ENCODE data around the gene FHIP1A.

DNA sequence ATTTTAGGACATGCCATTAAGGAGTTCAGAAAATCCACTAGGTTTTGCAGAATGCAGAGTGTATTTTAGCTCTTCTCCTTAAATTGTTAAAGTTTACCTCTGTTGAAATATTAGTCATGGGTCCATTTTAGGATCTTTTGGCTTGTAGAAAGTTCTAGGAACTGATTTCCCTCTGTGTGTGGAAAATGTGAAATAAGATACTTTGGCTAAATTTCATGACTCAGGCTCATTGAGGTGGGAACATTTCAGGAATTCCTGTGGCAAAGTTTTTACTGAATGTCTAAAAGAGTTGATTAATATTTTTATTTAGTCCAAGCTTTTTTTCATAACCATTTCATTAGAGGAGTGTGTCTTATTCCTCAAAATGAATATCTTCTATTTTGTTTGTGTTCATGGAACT is 7.0 kb downstream of the FHIP1A start:
- TF ChIP-seq, protein P1, sequence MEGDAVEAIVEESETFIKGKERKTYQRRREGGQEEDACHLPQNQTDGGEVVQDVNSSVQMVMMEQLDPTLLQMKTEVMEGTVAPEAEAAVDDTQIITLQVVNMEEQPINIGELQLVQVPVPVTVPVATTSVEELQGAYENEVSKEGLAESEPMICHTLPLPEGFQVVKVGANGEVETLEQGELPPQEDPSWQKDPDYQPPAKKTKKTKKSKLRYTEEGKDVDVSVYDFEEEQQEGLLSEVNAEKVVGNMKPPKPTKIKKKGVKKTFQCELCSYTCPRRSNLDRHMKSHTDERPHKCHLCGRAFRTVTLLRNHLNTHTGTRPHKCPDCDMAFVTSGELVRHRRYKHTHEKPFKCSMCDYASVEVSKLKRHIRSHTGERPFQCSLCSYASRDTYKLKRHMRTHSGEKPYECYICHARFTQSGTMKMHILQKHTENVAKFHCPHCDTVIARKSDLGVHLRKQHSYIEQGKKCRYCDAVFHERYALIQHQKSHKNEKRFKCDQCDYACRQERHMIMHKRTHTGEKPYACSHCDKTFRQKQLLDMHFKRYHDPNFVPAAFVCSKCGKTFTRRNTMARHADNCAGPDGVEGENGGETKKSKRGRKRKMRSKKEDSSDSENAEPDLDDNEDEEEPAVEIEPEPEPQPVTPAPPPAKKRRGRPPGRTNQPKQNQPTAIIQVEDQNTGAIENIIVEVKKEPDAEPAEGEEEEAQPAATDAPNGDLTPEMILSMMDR (IDR thresholded peaks at IDR 0.05) = no peak
- TF ChIP-seq SIN3A (IDR thresholded peaks at IDR 0.05; ENCODE audit: borderline replicate concordance, insufficient read depth, low read depth, low read length) = no peak

All from Panc1 (cell line).